CD4-positive, alpha-beta T cell treated with Interleukin-4 for 4 hours (primary cell): ENCODE measurements around the gene SLC49A4.
"Not testable (repeated sequence)": the region's sequence is repeated elsewhere in the genome, so short reads cannot be mapped to it uniquely, and the experiment has no call there.

Source experiments
- DNase-seq: peaks from one replicate; pipeline ENCODE4 v3.0.0-alpha.2; 2020

Gene SLC49A4, protein sequence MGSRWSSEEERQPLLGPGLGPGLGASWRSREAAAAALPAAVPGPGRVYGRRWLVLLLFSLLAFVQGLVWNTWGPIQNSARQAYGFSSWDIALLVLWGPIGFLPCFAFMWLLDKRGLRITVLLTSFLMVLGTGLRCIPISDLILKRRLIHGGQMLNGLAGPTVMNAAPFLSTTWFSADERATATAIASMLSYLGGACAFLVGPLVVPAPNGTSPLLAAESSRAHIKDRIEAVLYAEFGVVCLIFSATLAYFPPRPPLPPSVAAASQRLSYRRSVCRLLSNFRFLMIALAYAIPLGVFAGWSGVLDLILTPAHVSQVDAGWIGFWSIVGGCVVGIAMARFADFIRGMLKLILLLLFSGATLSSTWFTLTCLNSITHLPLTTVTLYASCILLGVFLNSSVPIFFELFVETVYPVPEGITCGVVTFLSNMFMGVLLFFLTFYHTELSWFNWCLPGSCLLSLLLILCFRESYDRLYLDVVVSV

DNA sequence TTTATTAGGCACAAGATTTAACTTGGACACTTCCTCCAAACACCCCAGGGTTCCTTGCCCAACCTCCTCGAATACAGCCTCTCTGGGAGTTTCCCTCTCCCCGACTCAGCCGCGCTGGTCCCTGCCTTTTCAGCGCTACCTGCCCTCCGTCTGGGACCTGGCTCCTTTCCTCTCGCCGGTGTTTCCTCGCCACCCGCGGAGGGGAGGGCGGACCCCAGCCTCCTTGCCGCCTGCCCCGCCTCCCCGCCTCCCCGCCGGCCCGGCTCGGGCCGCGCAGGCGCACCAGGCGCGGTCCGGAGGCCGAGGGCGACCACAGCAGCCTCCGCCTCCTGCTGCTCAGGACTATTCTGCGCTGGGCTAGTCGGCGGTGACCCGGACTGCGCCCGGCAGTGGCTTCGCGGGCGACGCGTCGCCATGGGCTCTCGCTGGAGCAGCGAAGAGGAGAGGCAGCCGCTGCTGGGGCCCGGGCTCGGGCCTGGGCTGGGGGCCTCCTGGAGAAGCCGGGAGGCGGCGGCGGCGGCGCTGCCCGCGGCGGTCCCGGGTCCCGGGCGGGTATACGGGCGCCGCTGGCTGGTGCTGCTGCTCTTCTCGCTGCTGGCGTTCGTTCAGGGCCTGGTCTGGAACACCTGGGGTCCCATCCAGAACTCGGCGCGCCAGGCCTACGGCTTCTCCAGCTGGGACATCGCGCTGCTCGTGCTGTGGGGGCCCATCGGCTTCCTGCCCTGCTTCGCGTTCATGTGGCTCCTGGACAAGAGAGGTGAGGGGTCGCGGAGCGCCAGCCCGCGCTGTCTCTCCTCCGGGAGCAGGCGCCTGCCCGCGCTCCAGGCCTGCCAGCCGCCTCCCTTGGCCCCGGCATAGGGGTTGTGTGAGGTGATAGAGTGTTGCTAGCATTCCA is at the start of gene SLC49A4:
Gene SLC49A4 (plus strand): TSS at position 291 of the 895 bp plus-strand sequence. CDS start 124 bp downstream, at position 415.
- peak; percentile 57 for DNase-seq

- DNase-seq = no peak
Measured at GRCh38 chr3:122745369-122746021, 49.4 kb upstream of the SLC49A4 start.

DNA sequence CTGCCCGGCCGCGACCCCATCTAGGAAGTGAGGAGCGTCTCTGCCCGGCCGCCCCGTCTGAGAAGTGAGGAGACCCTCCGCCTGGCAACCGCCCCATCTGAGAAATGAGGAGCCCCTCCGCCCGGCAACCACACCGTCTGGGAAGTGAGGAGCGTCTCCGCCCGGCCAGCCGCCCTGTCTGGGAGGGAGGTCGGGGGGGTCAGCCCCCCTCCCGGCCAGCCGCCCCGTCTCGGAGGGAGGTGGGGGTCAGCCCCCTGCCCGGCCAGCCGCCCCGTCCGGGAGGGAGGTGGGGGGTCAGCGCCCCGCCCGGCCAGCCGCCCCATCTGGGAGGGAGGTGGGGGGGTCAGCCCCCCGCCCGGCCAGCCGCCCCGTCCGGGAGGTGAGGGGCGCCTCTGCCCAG is 47.6 kb upstream of the SLC49A4 start:
- DNase-seq = not testable (repeated sequence)

- DNase-seq = no peak
Measured at GRCh38 chr3:122748347-122748746, 46.5 kb upstream of the SLC49A4 start.

- peak; percentile 55 for DNase-seq
Measured at GRCh38 chr3:122754929-122755328, 39.9 kb upstream of the SLC49A4 start.

DNA sequence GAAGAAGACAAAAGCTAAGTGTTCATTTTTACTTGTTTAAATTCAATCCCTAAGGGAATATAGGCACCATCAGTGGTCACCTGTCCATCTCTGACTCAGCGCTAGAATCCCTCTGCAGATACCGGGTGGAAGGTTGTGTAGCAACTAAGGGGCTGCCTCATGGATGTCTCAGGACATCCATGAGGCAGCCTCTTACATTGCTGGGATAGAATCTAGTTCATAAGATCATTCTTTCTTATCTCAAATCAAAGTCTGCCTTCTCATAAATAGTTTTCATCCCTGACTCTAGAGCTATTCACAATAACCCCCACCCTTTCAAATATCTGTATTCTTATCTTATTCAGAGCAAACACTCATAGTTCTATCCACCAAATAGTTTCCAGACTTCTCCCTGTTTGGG is 39.4 kb upstream of the SLC49A4 start:
- DNase-seq = no peak

GRCh38 chr3:122758877-122759560 is 35.9 kb upstream of the SLC49A4 start:
- no peak for DNase-seq

GRCh38 chr3:122760453-122761271 is 34.2 kb upstream of the SLC49A4 start:
- DNase-seq = no peak

DNA sequence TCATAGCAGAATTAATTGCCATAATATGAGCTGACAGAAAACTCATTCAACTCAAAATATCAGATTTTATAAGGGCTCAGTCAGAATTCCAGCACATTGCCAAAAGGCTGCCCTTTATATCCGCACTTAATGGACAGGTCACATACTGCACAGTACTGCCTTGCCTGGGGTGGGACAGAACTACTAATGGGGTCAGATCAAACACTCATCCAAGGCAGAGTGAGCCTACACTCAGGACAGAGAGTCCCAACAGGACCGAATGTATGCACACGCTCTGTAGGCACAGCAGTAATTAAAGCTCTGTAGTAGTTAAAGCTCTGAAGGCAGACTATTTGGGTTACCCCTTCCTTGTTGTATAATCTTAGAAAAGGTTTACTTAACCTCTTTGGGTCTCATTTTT is 28.4 kb upstream of the SLC49A4 start:
- DNase-seq = no peak

DNA sequence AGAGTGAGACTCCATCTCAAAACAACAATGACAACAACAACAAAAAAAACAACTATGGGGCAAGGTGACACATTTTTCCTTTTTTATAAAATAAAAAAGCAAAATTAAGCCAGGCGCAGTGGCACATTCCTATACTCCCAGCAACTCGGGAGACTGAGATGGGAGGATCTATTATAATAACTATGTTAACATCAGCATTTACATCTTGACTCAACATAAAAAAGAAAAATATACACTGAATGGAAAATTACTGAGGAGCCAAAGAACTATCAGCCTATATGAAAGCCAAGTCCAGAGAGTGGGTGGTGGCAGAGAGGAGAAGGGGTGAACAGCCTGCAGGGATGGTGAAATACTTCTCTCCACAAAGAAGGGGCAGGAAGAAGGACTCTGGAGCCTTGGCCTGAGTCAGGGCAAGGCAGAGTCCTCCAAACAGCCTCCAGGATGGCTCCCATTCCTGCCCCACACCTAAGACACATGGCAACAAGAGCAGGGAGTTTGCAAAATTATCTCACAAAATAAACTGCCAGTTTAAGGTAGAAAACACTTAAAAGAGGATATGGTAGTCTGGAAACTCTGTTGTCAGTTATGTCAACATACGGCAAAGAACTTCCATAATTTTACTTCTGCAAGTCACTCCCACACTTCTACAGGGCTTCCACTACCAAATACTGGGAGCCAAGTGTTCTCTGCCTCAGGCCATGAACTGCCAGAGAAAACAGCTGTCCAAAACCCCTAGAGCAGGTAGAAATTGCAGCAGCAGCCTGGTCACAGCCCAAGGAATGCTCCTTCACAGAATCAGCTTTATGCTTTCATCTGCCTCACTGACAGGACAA is 27.1 kb upstream of the SLC49A4 start:
- no peak for DNase-seq

DNA sequence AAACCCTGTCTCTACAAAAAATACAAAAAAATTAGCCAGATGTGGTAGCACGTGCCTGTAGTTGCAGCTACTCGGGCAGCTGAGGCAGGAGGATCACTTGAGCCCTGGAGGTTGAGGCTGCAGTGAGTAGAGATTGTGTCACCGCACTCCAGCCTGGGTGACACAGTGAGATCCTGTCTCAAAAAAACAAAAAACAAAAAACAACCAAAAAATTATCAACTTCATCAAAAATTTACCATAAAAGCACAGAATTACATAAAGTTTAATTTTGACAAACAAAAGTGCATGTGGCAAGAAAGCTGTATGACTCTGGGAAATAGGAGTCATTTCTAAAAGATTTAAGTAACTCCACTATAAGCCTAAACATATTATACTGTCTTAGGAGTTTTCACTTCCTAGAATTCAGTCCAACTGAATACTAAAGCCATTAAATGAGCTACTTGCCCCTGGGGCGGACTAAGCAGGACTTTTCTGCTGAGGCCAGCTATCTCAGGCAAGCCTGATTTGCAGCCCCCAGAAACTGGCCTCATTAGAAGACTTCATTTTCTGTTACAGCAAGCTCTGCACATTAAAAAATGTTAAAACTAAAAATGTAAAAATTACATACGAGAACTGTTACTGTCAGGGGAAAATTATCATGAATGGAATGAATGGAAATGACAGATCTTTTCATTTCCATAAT is 24.2 kb upstream of the SLC49A4 start:
- no peak for DNase-seq

DNA sequence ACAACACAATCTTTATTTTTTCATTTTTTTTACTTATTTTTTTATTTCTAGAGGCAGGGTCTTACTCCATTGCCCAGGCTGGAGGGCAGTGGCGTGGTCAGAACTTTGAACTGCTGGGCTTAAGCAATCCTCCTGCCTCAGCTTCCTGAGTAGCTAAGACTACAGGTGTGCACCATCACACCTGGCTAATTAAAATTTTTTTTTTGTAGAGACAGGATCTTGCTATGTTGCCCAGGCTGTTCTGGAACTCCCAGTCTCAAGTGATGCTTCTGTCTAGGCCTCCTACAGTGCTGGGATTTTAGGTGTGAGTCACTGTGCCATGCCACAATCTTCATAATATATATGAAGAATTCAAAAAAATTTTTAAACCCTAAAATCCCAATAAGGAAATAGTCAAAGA is 22.0 kb upstream of the SLC49A4 start:
- no peak for DNase-seq

GRCh38 chr3:122773944-122774509 is 20.8 kb upstream of the SLC49A4 start:
- DNase-seq = no peak

DNA sequence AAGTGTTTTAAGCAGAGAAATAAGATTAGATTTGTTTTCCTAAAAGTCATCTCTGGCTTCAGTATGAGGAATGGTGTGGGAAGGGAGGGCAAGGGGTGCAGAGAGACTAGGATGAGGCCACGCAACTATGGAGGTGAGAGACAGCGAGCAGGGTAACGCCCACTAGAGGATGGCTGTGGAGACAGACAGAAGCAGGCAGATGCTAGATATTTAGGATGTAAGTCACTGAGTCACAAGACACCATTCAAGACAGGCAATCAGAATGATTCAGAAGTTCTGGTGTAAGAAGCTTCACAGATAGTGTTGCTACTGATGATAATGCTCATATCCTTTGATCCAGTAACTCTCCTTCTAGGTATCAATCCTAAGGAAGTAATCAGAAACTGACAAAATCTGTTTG is 20.3 kb upstream of the SLC49A4 start:
- no peak for DNase-seq

DNA sequence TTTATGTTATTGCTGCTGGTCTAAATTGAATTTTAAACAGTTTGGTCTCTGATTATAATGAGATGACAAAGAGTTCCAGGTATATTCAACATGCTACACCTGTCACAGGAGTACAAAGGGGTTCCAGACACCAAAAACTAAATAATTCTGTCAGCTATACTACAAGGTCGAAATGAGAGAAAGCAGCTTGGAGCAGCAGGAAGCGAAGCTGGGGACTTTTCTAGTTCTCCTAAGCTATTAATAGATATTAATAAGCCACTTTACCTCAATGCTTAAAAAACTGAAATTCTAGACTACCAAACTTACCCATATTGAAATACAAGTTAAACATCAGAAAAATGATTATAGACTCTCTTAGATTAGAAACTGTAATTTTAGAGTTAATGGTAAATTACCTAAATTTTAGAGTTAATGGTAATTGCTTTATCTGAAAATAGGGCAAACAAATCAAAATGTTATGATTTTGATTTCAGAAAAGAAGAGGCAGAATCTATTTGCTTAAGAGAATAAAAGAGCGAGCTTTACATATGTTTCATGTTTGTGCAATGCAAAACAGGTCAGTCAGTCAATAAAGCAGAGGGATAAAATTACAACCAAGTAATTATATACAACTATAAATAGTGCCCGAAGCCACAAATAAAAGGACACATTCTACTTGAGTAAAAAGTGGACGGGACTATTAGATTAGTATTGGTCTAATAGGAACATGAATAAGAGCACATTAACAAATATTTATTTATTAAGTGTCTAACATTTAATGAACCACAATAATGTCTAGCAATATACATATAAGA is 18.0 kb upstream of the SLC49A4 start:
- DNase-seq = no peak

- no peak for DNase-seq
Measured at GRCh38 chr3:122777563-122777962, 17.3 kb upstream of the SLC49A4 start.

- no peak for DNase-seq
Measured at GRCh38 chr3:122782804-122783203, 12.1 kb upstream of the SLC49A4 start.

DNA sequence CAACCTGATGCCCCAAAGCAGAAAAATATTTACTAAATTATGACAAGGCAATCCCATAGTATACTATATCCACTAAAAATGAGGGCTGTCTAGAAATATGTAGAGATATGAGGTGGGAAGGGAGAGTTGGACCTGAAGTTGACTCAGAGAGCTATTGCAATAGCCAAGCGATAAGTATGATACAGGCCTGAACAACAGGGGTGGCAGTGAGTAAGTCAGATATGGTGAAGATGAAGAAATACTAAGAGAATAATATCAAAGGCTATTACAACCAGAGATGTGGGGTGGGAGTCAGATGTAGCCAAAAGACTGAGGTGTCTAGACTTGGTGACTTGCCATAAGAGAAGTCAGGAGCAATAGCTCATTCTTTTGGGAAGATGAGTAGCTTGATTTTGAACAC is 10.4 kb upstream of the SLC49A4 start:
- DNase-seq = no peak

- no peak for DNase-seq
Measured at GRCh38 chr3:122785231-122785630, 9.6 kb upstream of the SLC49A4 start.
